Brain pericyte (primary cell): Measurements from ENCODE around the gene SNTA1.
"Not testable (repeated sequence)": the region's sequence is repeated elsewhere in the genome, so short reads cannot be mapped to it uniquely, and the experiment has no call there.

Experiments
- DNase-seq: peaks from one replicate; pipeline ENCODE4 v3.0.0-alpha.2; 2012; ENCODE audit warnings: low read depth, low spot score

SNTA1 gene

DNA sequence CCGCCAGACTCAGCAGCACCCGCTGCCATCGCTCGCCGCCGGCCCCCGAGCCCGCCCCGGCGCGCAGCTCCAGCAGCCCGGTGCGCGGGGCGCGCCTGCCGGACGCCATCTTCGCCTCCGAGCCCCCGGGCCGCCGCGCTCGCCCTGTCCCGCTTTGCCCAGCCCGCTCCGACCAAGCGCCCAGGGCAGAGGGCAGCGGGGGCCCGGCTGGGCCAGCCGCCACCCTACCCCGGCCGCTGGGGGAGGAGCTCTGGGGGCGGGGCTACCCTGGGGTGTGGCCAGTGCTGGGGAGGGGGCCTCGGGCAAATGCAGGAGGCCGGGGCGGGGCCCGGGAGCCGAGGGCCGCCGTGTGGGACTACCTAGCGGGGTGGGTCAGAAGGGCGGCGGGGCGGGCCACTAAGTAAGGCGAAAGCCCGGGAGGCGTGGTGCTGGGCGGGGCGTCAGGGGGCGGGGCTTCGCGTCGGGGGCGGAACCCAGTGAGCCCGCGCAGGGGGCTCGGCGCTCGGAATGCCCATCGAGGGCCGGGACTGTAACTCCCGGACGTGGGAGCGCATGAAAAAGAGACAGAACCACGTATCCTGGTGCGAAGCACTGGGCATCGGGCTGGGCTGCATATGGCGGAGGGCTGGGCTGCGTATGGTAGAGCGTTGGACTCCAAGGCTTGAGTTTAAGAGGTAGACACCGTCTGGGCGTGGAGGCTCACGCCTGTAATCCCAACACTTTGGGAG is at the start of gene SNTA1:
SNTA1 (minus strand) TSS at position 252 of the 728 bp plus-strand sequence; CDS start at position 109, 143 bp downstream.
- no peak for DNase-seq

DNA sequence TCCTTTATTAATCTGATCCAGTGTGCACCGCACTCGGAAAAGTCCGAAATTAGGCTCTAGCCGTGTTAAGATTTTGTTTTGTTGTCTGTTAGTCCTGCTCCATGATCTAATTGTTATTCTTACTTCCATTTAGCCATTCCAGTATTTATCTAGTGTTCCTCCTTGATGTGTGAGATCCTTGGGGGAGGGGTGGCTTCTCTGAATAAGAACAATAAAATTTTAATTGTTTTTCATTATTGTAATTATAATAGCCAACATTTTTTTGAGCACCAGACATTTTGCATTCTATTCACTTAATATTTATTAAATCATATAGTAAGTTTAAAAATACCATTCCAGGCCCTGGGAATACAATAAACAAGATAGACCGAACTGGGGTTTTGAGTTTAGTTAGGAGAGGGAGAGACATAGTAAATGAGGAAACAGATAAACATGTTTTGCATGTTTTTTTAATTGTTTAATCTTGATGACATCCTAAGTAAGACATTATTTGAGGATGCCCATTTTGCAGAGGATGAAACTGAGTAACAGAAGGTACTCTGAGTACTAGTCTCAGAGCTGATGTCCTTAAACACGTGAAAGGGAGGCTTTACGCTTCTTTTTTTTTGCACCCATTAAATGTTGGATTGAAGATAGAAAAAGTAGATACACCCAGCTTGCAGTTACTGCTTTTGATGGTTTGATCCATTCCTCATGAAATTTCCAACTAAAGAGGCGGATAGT is 47.5 kb upstream of the SNTA1 start:
- no peak for DNase-seq

DNA sequence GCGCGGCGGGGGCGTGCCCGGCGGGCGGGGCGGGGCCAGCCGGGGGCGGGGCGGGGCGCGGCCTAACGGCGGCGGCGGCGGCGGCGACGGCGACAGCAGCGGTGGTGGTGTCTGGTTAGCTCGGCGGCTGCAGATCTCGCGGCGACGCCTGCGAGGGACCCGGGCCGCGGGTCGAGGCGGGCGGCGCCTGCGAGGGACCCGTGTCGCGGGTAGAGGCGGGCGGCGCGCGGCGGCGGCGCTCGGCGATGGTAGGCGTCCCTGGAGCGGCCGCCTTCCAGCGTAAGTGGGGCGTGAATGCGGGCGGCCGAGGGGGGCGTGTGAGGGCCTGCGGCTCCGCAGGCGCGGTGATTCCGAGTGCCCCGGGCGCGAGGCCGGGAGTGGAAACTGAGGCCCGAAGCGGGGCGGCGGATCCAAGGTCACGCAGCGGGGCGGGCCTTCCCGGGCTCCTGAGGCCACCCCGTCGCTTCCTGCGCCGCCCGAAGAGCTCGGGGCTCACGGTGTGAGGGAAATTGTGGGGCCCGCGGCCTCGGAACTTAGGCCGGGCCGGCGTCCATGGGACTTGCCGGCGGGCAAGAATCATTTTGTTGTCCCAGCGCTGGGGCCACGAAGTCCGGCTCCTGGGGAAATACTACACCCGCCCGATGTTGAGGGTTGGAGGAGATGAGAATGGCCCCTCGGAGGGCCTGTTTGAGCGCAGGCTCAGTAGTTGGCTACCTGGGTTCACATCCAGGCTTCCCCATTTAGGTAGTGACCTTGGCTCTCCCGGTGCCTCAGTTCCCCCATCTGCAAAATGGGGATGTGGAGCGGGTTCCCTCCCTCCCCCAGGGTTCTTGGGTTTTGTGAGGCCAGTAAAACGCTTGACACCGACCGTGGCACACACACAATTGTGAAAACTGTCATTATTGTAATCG is 46.7 kb upstream of the SNTA1 start, which contains the start of gene CBFA2T2:
CBFA2T2 (plus strand) TSS at position 74 of the 911 bp plus-strand sequence; CDS start at position 246, 172 bp downstream.
- DNase-seq = peak; percentile 16

DNA sequence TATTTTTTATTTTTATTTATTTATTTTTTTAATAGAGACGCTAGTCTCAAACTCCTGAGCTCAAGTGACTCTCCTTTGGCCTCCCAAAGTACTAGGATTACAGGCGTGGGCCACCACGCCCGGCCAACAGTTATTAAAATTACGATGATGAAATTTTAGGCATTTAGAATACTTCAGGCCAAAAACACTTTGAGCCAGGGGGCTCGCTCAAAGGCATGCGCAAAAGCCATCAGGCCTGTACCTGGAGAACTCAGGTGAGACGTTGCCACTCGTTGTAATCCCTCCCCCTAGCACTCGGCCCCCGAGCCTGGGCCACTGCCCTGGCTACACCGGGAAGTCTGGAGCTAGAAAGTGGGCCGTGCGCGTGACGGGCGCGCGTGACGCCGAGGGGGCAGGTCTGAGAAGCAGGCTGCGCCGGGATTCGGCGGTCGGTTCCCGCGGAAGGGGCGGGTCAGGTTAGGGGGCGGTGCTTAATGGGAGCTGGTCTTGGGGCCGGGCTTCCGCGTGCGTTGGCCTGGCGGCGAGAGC is 46.0 kb upstream of the SNTA1 start:
- peak; percentile 90 for DNase-seq

DNA sequence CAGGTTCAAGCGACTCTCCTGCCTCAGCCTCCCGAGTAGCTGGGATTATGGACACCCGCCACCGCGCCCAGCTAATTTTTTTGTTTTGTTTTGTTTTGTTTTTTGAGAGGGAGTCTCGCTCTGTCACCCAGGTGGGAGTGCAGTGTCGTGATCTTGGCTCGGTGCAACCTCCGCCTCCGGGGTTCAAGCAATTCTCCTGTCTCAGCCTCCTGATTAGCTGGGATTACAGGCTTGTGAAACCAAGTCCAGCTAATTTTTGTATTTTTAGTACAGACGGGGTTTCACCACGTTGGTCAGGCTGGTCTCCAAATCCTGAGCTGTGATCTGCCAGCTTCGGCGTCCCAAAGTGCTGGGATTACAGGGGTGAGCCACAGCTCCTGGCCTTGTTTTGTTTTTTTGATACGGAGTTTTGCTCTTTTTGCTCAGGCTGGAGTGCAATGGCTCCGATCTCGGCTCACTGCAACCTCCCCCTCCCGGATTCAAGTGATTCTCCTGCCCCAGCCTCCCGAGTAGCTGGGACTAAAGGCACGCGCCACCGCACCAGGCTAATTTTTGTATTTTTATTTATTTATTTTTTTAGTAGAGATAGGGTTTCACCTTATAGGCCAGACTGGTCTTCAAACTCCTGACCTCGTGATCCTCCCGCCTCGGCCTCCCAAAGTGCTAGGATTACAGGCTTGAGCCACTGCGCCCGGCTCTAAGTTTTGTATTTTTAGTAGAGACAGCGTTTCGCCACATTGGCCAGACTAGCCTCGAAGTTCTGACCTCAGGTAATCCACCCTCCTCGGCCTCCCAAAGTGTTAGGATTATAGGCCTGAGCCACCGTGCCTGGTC is 45.3 kb upstream of the SNTA1 start:
- not testable (repeated sequence) for DNase-seq

DNA sequence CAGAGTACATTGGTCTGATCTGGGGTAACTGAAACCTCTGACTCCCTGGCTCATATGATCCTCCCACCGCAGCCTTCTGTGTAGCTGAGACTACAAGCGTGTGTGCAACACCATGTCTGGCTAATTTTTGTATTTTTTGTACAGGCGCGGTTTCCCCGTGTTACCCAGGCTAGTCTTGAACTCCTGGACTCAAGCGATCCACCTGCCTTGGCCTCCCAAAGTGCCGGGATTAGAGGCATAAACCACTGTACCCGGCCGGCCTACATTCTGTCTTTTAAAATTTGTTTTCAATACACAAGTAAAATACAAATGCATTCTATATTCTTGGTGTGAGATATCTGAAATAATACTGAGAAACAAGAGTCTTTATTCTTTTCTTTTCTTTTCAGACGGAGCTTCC is 44.6 kb upstream of the SNTA1 start:
- no peak for DNase-seq

DNA sequence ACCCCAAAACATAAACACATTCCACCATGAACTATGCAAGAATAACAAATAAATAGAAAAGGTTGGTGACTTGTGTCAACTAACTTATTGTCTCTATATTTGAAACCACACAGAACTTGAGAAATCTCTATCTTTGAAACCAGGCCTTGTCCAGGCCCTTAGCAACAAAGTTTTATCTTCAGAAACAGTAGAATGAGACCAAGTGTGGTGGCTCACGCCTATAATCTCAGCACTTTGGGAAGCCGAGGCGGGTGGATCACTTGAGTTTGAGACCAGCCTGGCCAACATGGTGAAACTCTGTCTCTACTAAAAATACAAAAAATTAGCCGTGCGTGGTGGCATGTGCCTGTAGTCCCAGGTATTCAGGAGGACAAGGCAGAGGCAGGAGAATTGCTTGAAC is 39.6 kb upstream of the SNTA1 start:
- DNase-seq = not testable (repeated sequence)

DNA sequence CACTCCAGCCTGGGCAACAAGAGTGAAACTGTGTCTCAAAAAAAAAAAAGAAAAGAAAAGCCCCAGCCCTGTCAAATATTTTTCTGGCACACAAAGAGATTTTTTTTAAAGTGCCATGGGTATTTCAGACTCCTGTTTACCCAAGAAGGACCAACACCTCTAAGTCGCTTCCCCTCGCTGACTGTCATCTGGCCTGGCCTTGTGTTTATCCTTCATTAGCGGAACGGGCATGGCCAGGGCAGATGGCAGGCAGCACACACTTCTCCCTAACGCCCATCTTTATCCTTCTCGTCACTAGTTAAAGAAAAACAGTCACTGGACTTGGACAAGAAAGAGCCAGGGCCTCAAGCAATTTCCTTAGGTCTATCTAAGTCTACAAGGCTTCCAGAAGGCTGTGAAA is 39.0 kb upstream of the SNTA1 start:
- DNase-seq = no peak

DNA sequence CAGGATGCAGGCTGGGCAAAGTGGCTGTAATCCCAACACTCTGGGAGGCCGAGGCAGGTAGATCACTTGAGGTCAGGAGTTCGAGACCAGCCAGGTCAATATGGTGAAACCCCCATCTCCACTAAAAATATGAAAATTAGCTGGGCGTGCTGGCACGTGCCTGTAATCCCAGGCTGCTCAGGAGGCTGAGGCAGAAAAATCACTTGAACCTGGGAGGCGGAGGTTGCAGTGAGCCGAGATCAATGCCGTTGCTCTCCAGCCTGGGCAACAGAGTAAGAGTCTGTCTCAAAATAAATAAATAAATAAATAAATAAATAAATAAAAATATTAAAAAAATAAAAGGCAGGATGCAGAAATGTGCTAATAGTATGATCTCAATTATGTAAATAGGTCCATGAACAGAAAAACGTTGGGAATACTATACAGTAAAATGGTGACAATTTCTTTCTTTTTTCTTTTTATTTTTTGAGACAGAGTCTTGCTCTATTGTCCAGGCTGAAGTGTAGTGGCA is 37.9 kb upstream of the SNTA1 start:
- DNase-seq = no peak

DNA sequence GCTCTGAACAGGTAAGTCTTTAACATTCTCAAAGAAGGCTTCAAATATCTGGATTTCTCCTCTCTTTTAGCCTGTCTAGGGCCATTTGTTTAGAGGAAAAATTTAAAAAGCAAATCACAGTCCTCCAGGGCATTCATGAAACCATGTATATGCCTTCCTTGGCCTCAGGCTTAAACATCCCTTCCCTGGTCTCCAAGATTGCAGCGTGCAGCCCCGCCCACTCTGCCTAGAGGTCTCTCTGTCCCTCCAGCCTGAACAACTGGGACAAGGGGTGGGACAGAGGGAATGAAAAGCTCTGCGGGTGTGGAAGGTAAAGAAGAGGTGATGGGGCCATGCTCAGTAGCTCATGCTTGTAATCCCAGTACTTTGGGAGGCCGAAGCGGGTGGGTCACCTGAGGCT is 36.5 kb upstream of the SNTA1 start:
- DNase-seq = no peak

DNA sequence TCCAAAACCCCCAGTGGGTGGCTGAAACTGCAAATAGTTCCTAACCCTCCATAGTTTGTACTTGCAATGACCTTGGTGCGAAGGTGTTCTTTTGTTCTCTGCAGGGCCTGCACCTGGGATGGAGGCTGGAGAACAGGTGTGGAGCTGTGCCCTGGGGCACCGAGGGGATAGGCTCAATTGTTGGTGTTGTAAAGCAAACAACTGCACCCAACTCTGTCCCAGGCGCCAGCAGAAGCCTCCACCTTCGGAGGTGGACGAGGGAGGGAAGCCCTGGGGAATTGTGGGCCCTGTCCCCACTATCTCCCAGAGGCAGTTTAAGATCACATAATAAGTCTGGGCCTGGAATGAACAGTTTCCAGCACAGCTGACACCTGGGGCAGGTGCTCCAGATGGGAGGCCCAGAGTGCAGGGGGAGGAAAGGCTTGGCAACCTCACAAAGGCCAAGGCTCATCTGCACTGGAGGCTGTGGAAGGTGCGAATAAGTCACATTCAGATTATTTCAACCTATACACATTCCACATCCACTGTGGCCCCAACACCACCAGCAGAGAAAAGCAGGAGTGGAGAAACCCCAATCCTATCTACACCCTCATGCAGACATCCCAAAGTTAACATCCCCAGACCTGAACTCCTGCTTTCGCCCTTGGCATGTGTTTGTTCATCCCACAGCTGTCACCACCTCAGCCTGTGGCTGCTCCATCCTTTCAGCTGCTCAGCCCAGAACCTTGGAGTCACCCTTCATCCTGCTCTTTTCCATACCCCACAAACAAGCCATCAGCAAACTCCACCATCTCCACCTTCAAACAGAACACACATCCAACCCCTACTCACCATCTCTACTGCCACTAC is 34.0 kb upstream of the SNTA1 start:
- no peak for DNase-seq

DNA sequence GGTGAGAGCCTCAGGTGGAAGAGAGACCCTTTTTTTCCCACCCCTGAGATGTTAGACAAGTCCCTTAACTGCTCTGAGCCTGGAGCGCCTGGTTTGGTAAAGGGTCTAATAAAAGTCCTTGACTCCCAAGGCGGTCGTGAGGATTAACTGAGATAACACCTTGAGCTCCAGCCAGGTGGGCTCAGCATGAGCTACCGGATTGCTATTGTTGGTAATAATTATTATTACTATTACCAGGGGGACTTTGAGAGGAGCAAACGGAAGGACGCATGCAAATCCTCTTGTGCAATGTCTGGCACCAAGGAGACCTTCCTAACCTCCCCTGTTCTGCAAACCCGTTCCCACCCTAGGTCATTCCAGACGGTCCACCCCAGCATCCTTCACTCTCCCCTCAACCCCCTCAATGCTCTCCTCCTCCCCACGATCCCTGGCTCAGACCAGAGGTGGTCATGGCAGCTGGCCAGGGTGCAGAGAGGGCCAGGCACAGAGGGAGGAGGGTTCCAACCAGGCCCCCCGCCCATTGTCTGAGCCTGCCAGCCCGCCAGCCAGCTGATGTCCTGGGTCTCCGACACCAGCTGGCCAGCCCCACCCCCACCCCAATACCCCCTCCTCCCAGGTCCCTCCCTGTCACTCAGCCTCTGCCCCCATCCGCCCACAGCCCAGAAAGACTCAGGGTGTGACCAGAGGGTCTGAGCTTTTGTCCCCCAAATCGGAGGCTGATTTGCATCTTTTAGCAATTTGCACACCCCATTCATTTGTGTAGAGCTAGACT is 32.0 kb upstream of the SNTA1 start:
- DNase-seq = no peak

DNA sequence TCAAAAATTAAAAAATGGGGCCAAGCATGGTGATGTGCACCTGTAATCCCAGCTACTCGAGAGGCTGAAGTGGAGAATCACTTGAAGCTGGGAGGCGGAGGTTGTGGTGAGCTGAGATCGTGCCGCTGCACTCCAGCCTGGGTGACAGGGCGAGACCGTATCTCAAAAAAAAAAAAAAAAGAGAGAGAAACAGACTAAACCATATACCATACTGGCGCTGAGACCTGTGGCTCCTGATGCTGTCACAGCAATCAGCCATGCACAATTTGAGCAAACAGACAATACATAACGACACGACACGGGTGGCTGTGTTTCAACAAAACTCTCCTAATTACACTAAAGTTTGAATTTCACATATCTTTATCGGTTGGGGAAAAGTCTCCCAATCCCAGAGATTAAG is 31.4 kb upstream of the SNTA1 start:
- DNase-seq = no peak

DNA sequence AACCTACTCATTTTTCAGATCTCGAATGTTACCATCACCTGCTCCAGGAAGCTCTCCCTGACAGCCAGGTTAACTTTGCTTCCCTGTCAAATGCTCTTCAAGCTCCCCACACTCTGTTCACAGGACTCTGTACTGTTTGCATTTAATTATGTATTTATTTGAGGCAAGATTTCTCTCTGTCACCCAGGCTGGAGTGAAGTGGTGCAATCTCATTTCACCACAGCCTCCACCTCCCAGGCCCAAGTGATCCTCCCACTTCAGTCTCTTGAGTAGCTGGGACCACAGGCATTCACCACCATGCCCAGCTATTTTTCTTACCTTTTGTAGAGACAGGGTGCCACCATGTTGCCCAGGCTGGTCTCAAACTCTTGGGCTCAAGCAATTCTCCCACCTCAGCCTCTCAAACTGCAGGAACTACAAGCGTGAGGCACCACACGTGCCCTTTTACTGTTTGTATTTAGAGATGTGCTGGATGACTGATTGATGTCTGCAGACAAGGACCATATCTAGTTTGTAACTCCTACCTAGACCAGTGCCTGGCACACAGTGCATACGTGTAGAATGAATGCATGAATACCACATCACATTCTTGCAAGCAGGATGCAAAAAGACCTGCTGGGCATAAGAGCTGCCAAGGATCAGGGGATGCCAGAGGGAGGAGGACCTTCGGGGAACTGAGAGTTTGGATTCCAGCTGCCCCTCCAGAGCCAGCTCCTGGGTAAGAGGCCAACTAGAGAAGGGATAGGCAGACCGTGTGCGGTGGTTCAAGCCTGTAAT is 30.7 kb upstream of the SNTA1 start:
- DNase-seq = no peak

DNA sequence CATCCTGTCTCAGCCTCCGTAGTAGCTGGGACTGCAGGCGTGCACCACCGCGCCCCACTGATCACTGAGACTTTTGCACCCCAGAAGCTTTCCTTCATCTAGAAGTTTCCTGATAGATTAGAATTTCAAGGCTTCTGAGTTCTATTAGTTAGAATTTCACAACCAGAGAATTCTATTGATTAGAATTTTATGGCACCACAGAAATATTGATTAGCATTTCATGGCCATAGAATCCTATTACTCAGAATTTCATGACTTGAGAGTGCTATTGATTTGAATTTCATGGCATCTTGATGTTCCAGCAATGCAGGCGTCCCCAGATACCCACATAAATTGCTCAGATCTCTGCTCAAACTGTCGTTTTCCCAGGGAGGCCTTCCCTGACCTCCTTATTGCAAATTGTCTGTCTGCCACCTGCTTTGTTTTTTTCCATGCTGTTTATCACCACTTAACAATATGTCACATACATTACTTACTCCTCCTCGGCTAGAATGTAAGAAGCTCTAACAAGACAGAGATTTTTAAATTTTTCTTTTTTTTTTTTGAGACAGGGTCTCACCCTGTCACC is 29.4 kb upstream of the SNTA1 start:
- DNase-seq = no peak

DNA sequence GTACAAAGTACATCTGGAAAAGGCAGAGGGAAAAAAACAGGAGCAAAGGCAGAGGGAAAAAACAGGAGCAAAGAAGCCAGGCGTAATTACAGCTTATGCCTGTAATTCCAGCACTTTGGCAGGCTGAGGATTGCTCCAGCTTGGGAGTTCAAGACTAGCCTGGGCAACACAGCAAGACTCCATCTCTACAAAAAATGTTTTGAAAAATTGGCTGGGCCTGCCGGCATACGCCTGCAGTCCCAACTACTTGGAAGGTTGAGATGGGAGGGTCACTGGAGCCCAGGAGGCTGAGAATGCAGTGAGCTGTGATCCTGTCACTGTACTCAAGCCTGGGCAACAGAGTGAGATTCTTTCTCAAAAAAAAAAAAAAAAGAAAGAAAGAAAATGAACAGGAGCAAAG is 27.3 kb upstream of the SNTA1 start:
- DNase-seq = no peak

DNA sequence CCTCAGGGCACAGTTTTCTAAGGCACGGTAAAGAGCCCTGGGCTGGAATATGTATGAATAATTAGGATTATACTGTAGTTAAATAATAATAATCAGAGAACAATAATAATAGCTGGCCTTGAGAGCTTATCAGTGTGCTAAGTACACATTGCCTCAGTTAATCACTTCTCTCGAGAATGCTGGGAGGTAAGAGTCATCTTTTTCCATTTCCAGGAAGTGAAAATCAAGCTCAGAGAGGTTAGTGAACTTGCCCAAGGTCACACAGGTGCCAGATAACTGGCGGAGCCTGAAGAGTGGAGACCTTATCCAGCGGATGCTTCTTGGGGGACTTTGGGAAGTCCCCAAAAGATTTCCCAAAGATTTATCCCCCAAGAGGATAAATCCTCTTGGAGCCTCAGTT is 26.9 kb upstream of the SNTA1 start:
- DNase-seq = no peak

DNA sequence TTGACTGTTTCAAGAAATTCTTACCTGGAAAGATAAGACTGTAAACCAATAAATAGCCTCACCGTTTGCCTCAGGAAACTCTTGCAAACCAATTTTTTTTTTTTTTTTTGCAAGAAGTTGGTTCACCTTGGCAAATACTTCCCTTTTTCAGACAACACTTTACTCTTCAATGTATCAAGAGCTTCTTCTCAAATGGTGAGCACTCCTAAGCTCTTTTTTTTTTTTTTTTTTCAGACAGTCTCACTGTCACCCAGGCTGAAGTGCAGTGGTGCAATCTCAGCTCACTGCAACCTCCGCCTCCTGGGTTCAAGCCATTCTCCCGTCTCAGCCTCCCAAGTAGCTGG is 22.7 kb upstream of the SNTA1 start:
- DNase-seq = no peak
